ENCODE measurements around the gene CSDE1.

- TF ChIP-seq CTCF (conservative IDR thresholded peaks at IDR 0.05 in 1 of 2, IDR thresholded peaks at IDR 0.05 in 1 of 2; ENCODE audit: low read depth in 1 of 2, low read length in 2 of 2) = no peak
- TF ChIP-seq EZH2 (IDR thresholded peaks at IDR 0.05; ENCODE audit: low read length, missing control alignments) = no peak
These were observed 63.1 kb downstream of the CSDE1 start for GRCh38 chr1:114694540-114695310.

All from fibroblast of lung (primary cell).